ENCODE data around the gene NDUFS3.
A peak's percentile ranks its signal among the peaks of the same experiment; 100 is the strongest.

NDUFS3 gene

GRCh38 chr11:47593492-47593933, 14.6 kb downstream of the NDUFS3 start:
- no peak overlapping the region for H3K4me3 ChIP-seq (ENCODE audit: severe bottlenecking)

GRCh38 chr11:47593934-47594855, 15.3 kb downstream of the NDUFS3 start, which contains the start of gene C1QTNF4:
TSS of gene C1QTNF4 (minus strand) at chr11:47594411. CDS start at chr11:47590810, 3,601 bp downstream.
- DNase-seq (ENCODE audit: low spot score) (no peak), ATAC-seq (ENCODE audit: low read depth) (peak; percentile 43; the same call in 2 of the 3 replicates)
- H3K27ac ChIP-seq (ENCODE audit: poor library complexity, severe bottlenecking) = no peak within 1 kb of the TSS
- no peaks in the 10 kb centered on the region for H3K36me3 ChIP-seq (ENCODE audit: low read depth)
- H3K4me1 ChIP-seq (ENCODE audit: insufficient read depth, poor library complexity, severe bottlenecking) = no peaks in the 10 kb centered on the region
- no peaks in the 10 kb centered on the region for H3K9me3 ChIP-seq (ENCODE audit: severe bottlenecking)
- H3K27me3 ChIP-seq (ENCODE audit: insufficient read depth, poor library complexity, severe bottlenecking) = peaks cover 36% of the 10 kb centered on the region
- peak within 1 kb of the TSS; percentile 17 for H3K4me3 ChIP-seq (ENCODE audit: severe bottlenecking)
- TF ChIP-seq CTCF (IDR thresholded peaks at IDR 0.05; ENCODE audit: poor library complexity, severe bottlenecking) = no peak

More at GRCh38 chr11:47593492-47593933, 14.6 kb downstream of the NDUFS3 start:
- H3K4me1 ChIP-seq (ENCODE audit: insufficient read depth, poor library complexity, severe bottlenecking) = no peaks in the 10 kb centered on the region
- no peaks in the 10 kb centered on the region for H3K9me3 ChIP-seq (ENCODE audit: severe bottlenecking)
- TF ChIP-seq CTCF (IDR thresholded peaks at IDR 0.05; ENCODE audit: poor library complexity, severe bottlenecking) = no peak
- DNase-seq (ENCODE audit: low spot score) = no peak
- no peak overlapping the region for H3K27ac ChIP-seq (ENCODE audit: poor library complexity, severe bottlenecking)
- ATAC-seq (ENCODE audit: low read depth) = peak; percentile 15; the same call in 1 of the 3 replicates
- H3K27me3 ChIP-seq (ENCODE audit: insufficient read depth, poor library complexity, severe bottlenecking) = peaks cover 37% of the 10 kb centered on the region
- H3K36me3 ChIP-seq (ENCODE audit: low read depth) = no peaks in the 10 kb centered on the region

GRCh38 chr11:47595029-47595428, 16.2 kb downstream of the NDUFS3 start:
- no peak for TF ChIP-seq CTCF (IDR thresholded peaks at IDR 0.05; ENCODE audit: poor library complexity, severe bottlenecking)
- H3K4me1 ChIP-seq (ENCODE audit: insufficient read depth, poor library complexity, severe bottlenecking) = no peaks in the 10 kb centered on the region
- H3K36me3 ChIP-seq (ENCODE audit: low read depth) = no peaks in the 10 kb centered on the region
- DNase-seq (ENCODE audit: low spot score) (no peak), ATAC-seq (ENCODE audit: low read depth) (peak; percentile 35; the same call in 2 of the 3 replicates)
- H3K27ac ChIP-seq (ENCODE audit: poor library complexity, severe bottlenecking) = no peak overlapping the region
- H3K27me3 ChIP-seq (ENCODE audit: insufficient read depth, poor library complexity, severe bottlenecking) = peaks cover 28% of the 10 kb centered on the region
- H3K9me3 ChIP-seq (ENCODE audit: severe bottlenecking) = no peaks in the 10 kb centered on the region
- H3K4me3 ChIP-seq (ENCODE audit: severe bottlenecking) = no peak overlapping the region

GRCh38 chr11:47595967-47596366, 17.1 kb downstream of the NDUFS3 start:
- no peaks in the 10 kb centered on the region for H3K9me3 ChIP-seq (ENCODE audit: severe bottlenecking)
- H3K4me1 ChIP-seq (ENCODE audit: insufficient read depth, poor library complexity, severe bottlenecking) = no peaks in the 10 kb centered on the region
- H3K27ac ChIP-seq (ENCODE audit: poor library complexity, severe bottlenecking) = no peak overlapping the region
- no peaks in the 10 kb centered on the region for H3K36me3 ChIP-seq (ENCODE audit: low read depth)
- ATAC-seq (ENCODE audit: low read depth) = no peak
- no peak for TF ChIP-seq CTCF (IDR thresholded peaks at IDR 0.05; ENCODE audit: poor library complexity, severe bottlenecking)
- H3K27me3 ChIP-seq (ENCODE audit: insufficient read depth, poor library complexity, severe bottlenecking) = peaks cover 28% of the 10 kb centered on the region
- DNase-seq (ENCODE audit: low spot score) = no peak
- H3K4me3 ChIP-seq (ENCODE audit: severe bottlenecking) = no peak overlapping the region
